GM12872 (cell line): Measurements from ENCODE around the gene CFAP53.

Experiments
- CTCF ChIP-seq: IDR thresholded peaks from 3 replicates; pipeline ENCODE4 v1.5.1; 2011; ENCODE audit warnings: low read depth, mild to moderate bottlenecking, low read length, moderate library complexity; ENCODE audit not compliant: insufficient read depth

The CFAP53 gene

GRCh38 chr18:50201476-50202018, 64.7 kb downstream of the CFAP53 start:
- TF ChIP-seq CTCF, result no peak

- no peak for TF ChIP-seq CTCF
These were observed 66.4 kb downstream of the CFAP53 start for GRCh38 chr18:50199921-50200320.

- TF ChIP-seq CTCF, result no peak
These were observed 66.9 kb downstream of the CFAP53 start for GRCh38 chr18:50199346-50199855.

GRCh38 chr18:50196261-50196660, 70.0 kb downstream of the CFAP53 start:
- TF ChIP-seq CTCF, result no peak

- no peak for TF ChIP-seq CTCF
These were observed 70.6 kb downstream of the CFAP53 start for GRCh38 chr18:50195689-50196088.

- peak; percentile 45; the same call in 1 of the 3 replicates for TF ChIP-seq CTCF
These were observed 71.4 kb downstream of the CFAP53 start, which contains the start of gene MYO5B for GRCh38 chr18:50194631-50195532. MYO5B (minus strand) TSS chr18:50195147; CDS start chr18:50194793, 354 bp downstream.

GRCh38 chr18:50193796-50194630, 72.3 kb downstream of the CFAP53 start:
- no peak for TF ChIP-seq CTCF
